Mucosa of gallbladder (tissue), 1 donor: ENCODE results near the gene ORM1. TPM values are rescaled to one million over a fixed set of nuclear protein-coding genes. Genes with fewer than 3 reads are reported as not detected.
"Not testable (repeated sequence)": the region's sequence is repeated elsewhere in the genome, so short reads cannot be mapped to it uniquely, and the experiment has no call there.

ENCODE experiments used
- DNase-seq: peaks from one replicate; pipeline ENCODE4 v3.0.0-alpha.2; 2020; ENCODE audit warnings: low spot score
- total RNA-seq: library from RNA; stranded (reverse); gene quantifications from one replicate; pipeline ENCODE4 v1.2.1, GENCODE V29; 2021
- donor health status: DM: no; HTN: no; CAD: no.

Gene ORM1
- total RNA-seq, 1 donor from 2014 or later, result 12.7 TPM

GRCh38 chr9:114323849-114324248, 951 bp downstream of the ORM1 start:
- not testable (repeated sequence) for DNase-seq

DNA sequence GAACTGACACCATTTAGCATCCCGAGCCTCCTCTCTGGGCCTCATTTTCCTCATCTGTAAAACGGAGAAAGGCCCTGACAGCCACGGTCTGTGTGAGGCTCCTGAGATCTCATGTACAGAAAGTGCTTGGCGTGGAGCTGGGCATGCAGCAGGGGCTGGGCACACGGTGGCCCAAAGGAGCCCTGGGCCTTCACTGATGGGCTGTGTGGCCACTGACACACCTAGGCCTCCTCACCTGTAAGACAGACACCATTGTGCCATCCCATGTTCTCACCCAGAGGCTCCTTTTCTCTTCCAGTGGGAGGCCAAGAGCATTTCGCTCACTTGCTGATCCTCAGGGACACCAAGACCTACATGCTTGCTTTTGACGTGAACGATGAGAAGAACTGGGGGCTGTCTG, 1.6 kb downstream of the ORM1 start:
- DNase-seq, result no peak

- DNase-seq, result not testable (repeated sequence)
Observed at GRCh38 chr9:114324965-114325364, 2.1 kb downstream of the ORM1 start.

DNA sequence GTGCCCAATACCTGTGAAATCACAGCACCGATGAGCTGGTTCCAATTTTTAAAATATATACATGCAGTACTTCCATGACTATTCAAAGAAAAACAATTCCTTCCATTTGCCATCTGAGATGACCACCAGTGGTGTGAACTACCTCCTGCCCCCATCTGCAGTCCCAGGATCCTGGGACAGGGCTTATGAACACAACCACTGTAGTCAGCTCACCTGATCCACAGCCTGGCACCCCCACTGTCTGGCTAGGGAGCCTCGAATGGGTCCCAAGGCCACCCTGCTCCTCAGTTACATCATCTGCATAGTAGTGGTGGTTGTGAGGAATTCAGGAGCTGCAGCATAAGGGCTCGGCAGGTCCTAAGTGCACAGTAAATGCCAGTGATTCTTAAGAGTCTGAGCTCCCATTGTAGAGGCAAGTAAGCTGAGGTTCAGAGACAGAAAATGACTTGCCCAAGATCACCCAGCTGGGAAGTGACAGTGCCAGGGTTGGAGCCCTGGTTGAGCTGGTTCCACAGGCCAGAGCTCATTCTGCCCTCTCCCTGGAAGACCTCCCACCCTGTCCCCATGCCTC, 2.9 kb downstream of the ORM1 start:
- DNase-seq, result not testable (repeated sequence)

DNA sequence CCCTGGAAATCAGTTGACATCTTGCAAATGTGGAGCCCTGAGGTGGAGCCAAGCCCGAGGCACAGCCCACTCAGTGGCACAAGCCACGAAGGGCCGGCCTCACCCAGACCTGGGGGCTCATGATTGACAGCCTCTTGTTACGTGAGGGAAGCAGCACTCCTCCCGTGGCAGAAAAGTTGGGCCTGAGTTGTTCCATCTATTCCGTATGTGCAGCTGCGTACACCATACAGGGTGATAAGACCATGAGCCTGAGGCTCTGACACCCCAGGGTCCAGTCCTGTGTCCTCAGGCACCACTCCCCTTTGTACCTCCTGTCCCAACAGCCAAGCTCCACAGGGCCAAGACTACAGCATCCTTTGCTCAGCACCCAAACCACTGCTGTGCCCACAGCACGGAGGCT, 4.9 kb downstream of the ORM1 start:
- no peak for DNase-seq

DNA sequence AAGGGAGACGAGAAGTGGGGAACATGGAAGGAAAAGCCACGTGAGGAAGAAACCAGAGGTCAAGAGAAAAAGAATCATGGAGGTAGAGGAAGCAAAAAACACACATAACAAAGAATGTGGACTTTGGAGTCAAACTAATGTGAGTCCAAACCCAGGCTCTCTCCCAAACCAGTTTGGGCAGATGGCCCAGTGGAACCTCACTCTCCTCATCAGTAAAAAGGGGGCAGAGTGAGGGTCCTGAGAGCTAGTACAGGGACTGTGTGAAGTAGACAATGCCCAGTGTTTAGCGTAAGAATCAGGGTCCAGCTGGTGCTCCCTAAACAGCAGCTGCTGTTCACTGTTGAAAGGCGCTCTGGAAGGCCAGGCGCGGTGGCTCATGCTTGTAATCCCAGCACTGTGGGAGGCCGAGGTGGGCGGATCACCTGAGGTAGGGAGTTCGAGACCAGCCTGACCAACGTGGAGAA, 5.5 kb downstream of the ORM1 start:
- DNase-seq, result not testable (repeated sequence)

DNA sequence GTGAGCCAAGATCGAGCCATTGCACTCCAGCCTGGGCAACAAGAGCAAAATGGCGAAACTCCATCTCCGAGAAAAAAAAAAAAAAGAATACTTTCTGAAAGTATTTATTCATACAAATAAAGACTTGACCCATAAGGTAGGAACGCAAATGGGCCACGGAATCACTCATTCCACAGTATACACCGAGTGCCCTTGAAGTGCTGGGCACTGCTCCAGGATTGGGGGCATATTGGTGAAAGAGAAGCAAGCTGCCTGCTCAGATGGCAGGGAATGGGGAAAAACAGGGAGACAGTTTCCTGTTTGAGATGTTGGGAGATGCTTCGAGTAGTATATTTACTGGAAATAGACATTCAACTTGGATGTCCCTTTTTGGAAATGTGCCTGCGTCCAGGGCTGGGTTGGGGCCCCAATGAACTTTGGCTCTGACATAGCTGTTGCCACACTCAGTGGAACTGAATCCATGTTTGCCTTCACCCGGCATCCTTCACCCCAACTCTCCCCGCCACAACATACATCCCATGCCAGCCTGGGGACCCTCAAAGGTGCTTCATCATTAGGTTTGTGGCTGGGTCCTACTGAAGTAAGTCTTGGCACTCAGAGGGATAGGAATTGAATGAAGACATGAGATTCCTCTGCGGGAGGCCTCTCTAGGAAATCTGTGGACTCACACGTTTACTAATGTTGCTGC, 6.2 kb downstream of the ORM1 start:
- not testable (repeated sequence) for DNase-seq

- DNase-seq, result not testable (repeated sequence)
Observed at GRCh38 chr9:114329625-114330022, 6.7 kb downstream of the ORM1 start, which contains the start of gene ORM2. ORM2 (plus strand) TSS chr9:114329869; CDS start chr9:114329905, 36 bp downstream.

- DNase-seq, result no peak
Observed at GRCh38 chr9:114330636-114331035, 7.7 kb downstream of the ORM1 start.

DNA sequence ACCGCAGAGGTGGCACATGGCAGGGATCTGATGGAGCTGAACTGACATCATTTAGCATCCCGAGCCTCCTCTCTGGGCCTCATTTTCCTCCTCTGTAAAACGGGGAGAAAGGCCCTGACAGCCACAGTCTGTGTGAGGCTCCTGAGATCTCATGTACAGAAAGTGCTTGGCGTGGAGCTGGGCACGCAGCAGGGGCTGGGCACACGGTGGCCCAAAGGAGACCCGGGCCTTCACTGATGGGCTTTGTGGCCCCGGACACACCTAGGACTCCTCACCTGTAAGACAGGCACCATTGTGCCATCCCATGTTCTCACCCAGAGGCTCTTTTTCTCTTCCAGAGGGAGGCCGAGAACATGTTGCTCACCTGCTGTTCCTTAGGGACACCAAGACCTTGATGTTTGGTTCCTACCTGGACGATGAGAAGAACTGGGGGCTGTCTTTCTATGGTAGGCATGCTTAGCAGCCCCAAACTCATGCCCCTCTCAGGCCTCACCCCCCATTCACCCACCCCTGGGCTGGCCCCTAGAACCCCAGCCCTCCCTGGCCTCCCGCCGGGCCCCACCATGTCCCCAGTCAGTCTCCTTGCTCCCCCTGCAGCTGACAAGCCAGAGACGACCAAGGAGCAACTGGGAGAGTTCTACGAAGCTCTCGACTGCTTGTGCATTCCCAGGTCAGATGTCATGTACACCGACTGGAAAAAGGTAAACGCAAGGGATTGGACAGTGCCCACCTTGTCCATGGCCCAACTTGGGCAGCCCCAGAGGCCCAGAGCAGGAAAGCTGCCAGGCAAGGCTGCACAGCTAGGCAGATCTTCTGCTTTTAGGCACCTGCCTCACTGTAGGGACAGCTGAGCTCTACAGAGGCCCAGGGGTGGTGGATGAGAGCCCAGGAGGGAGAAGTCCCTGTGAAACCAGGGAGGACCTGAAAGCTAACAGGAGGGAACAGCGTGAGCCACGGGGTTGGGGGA, 8.6 kb downstream of the ORM1 start:
- not testable (repeated sequence) for DNase-seq

- not testable (repeated sequence) for DNase-seq
Observed at GRCh38 chr9:114332474-114333040, 9.7 kb downstream of the ORM1 start.

DNA sequence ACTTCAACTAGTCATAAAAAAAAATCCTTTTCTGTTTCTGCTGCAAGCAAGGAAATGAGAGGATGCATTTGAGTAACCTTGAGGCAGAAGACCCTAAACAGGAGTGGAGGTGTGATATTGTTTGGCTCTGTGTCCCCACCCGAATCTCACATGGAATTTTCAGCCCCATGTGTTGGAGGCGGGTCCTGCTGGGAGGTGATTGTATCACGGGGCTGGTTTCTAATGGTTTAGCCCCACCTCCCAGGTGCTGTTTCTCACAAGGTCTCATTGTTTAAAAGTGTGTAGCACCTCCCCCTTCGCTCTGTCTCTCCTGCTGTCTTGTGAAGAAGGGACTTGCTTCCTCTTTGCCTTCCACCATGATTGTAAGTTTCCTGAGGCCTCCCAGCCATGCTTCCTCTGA, 10.8 kb downstream of the ORM1 start:
- DNase-seq, result not testable (repeated sequence)

- DNase-seq, result no peak
Observed at GRCh38 chr9:114334490-114334889, 11.6 kb downstream of the ORM1 start.

- DNase-seq, result no peak
Observed at GRCh38 chr9:114335745-114336144, 12.8 kb downstream of the ORM1 start.

GRCh38 chr9:114336157-114336556, 13.3 kb downstream of the ORM1 start:
- no peak for DNase-seq

DNA sequence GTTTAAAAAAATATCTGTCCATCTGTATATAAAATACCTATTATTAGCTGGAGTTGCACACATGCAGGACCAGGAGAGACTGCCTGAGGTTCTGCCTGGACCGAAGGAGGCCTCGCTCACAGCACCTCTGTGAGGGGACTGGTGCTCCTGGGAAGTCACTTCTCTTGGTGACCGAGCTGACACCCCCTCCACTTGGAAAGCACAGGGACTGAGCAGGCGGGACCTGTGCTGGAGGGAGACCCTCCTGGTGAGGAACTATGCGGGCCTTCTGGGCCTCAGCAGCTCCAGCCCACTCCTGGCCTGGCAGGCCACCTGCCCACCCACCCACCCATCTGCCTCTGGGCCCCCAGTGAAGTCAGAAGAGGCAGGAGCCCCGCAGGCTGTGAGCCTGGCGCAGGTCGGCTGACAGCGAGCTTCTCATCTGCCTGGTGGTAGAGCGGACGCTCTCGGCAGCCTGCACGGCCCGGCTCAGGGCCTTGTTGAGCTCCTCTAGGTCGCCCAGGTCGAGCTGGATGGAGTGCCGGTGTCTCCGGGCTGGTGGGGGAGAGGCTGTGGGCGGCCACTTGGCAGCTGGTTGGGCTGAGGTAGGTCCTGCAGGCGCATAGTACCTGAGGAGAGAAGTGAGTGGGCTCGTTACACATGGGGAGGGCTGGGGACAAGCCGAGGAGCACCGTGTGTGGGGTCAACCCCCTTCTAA, 13.9 kb downstream of the ORM1 start:
- no peak for DNase-seq

DNA sequence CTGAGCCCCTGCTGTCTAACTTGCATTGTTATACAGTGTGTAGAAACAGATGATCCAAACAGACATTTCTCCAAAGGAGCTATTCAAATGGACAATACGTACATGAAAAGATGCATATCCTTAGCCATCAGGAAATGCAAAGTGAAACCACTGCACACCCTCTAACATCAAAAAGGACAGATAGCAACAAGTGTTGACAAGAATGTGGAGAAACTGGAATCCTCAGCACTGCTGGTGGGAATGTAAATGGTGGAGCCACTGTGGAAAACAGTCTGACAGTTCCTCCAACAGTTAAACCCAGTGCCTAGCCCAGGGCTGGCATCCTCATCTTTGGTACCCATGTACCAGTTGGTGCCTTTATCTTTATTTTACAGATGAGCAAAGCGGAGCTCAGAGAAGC, 15.3 kb downstream of the ORM1 start:
- no peak for DNase-seq

- DNase-seq, result peak; percentile 27
Observed at GRCh38 chr9:114339130-114339908, 16.4 kb downstream of the ORM1 start.

- no peak for DNase-seq
Observed at GRCh38 chr9:114341152-114341830, 18.4 kb downstream of the ORM1 start.

- DNase-seq, result no peak
Observed at GRCh38 chr9:114341991-114342390, 19.1 kb downstream of the ORM1 start.
